Measurements from ENCODE around the gene NUDT16.

The NUDT16 gene

GRCh38 chr3:131381445-131382291, at the start of gene NUDT16:
NUDT16 (plus strand) TSS chr3:131381774; CDS start chr3:131381805, 31 bp downstream.
- no peak for TF ChIP-seq CTCF (conservative IDR thresholded peaks at IDR 0.05; ENCODE audit: low read depth, low read length)
- DNase-seq (ENCODE audit: low read depth): peak; percentile 99
- peak within 1 kb of the TSS; percentile 87 for H3K4me3 ChIP-seq (ENCODE audit: low read depth, low read length)

DNA sequence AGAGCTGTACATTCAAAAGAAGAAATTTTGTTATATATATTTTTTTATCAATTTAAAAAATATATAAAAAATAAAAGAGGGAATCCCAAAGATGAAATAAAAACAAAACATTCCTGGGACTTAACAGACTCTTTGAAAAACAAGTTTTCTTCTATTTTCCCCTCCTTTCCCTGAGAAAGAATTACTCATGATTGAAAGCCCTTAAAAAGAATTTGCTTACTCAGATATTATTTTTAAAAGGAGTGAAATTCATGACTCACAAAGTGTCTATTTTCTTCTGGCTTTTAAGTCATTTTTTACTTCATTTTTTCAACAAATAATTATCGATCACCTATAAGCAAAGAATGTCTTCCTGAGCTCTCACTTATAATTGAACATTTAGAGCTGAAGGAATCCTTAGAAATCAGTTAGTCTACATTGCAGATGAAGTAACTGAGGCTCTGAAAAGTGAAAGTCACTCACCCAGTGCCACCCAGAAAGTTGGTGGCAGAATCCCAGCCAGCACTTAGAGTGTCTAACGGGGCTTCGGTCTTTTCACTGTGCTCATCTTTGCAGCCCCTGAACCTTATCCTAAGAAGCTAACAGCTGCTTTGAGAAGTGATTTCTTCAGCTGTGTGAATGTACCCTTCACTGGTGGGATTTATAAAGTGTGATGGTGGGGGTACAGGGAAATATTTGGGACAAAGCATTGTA, 42.5 kb upstream of the NUDT16 start:
- peak; percentile 38 for DNase-seq (ENCODE audit: low read depth)
- TF ChIP-seq CTCF (conservative IDR thresholded peaks at IDR 0.05; ENCODE audit: low read depth, low read length): no peak
- H3K4me3 ChIP-seq (ENCODE audit: low read depth, low read length): no peak overlapping the region

- no peak overlapping the region for H3K4me3 ChIP-seq (ENCODE audit: low read depth, low read length)
- DNase-seq (ENCODE audit: low read depth): no peak
- TF ChIP-seq CTCF (conservative IDR thresholded peaks at IDR 0.05; ENCODE audit: low read depth, low read length): no peak
These were observed 39.8 kb upstream of the NUDT16 start for GRCh38 chr3:131341761-131342160.

- no peak for TF ChIP-seq CTCF (conservative IDR thresholded peaks at IDR 0.05; ENCODE audit: low read depth, low read length)
- DNase-seq (ENCODE audit: low read depth): no peak
- H3K4me3 ChIP-seq (ENCODE audit: low read depth, low read length): no peak overlapping the region
These were observed 32.7 kb upstream of the NUDT16 start for GRCh38 chr3:131348911-131349310.

DNA sequence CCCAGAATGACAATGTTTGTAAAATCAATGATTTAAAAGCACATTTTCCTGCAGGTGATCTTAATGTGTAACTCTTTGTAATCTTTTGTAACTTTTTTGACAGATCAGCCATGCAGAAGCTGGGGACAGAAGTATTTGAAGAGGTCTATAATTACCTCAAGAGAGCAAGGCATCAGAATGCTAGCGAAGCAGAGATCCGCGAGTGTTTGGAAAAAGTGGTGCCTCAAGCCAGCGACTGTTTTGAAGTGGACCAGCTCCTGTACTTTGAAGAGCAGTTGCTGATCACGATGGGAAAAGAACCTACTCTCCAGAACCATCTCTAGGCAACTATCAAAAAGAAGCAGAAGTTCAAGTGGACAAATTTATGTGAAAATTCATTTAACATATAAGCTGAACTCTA, 32.1 kb upstream of the NUDT16 start:
- no peak overlapping the region for H3K4me3 ChIP-seq (ENCODE audit: low read depth, low read length)
- TF ChIP-seq CTCF (conservative IDR thresholded peaks at IDR 0.05; ENCODE audit: low read depth, low read length): no peak
- no peak for DNase-seq (ENCODE audit: low read depth)

- no peak overlapping the region for H3K4me3 ChIP-seq (ENCODE audit: low read depth, low read length)
- DNase-seq (ENCODE audit: low read depth): peak; percentile 83
These were observed 31.6 kb upstream of the NUDT16 start for GRCh38 chr3:131349946-131350347.

More at GRCh38 chr3:131349946-131350347, 31.6 kb upstream of the NUDT16 start:
- TF ChIP-seq CTCF (conservative IDR thresholded peaks at IDR 0.05; ENCODE audit: low read depth, low read length): no peak
